ENCODE data around the gene GHRHR. TPM values are rescaled to one million over a fixed set of nuclear protein-coding genes. Genes with fewer than 3 reads are reported as not detected.

GHRHR gene
- total and polyA plus RNA-seq, 9 of the 15 experiments (the other 6 are each of a cell fraction or from before 2014, with no cell fraction given): not detected

- ATAC-seq: peak; percentile 28; the same call in 1 of the 3 replicates
- Histone ChIP-seq H3K4me3 (no peak overlapping the region), H3K27ac (ENCODE audit: extremely low read depth, low read depth, low read length) (no peak overlapping the region), H2AFZ (ENCODE audit: low read depth, low read length) (no peak overlapping the region), H3K4me1 (replicated peaks in 1 of 2; ENCODE audit: control insufficient read depth in 2 of 2, insufficient read depth in 2 of 2, low read length in 2 of 2) (peaks cover 3 to 19% of the 10 kb centered on the region in 2 experiments; a peak in 4 of 5 replicates), H3K36me3 (ENCODE audit: control insufficient read depth, insufficient read depth, low read length) (no peaks in the 10 kb centered on the region), H3K79me2 (ENCODE audit: control insufficient read depth, insufficient read depth, low read length) (no peaks in the 10 kb centered on the region), H3K9ac (ENCODE audit: insufficient read depth in 1 of 2, low read depth in 2 of 2, low read length in 2 of 2) (no peak overlapping the region), H3K9me3 (replicated peaks; ENCODE audit: control insufficient read depth, insufficient read depth, low read depth, low read length) (no peaks in the 10 kb centered on the region), H3K9me1 (ENCODE audit: control insufficient read depth, insufficient read depth, low read length) (no peaks in the 10 kb centered on the region), H4K20me1 (replicated peaks; ENCODE audit: control insufficient read depth, insufficient read depth, low read length) (no peaks in the 10 kb centered on the region), H3K4me2 (ENCODE audit: insufficient read depth, low read length) (no peak overlapping the region), H3K27me3 (ENCODE audit: control insufficient read depth in 2 of 2, insufficient read depth in 2 of 2, low read length in 2 of 2) (peaks cover 5 to 42% of the 10 kb centered on the region in 2 experiments; a peak in 3 of 5 replicates)
- BruUV-seq (replicated peaks): no TSS peak
- no peak for DNase-seq (ENCODE audit: extremely low read depth in 1 of 4, low spot score in 3 of 4)
- ChIA-PET CTCF (ENCODE audit: low intra/inter-chr PET ratio) (no interaction called here), POLR2A (interaction anchor here (0.6 to 1.7 kb wide), 5 partner anchors 24 to 171 kb away, joined by 3 to 4 read pairs (median 3); no protein-coding TSS in a partner anchor)
- in situ Hi-C loops (cut with MboI): loop anchor here (5.0 kb wide), 1 partner anchor 78 kb away; no protein-coding TSS in a partner anchor
- no peak for FAIRE-seq
- intact Hi-C loops (cut with micrococcal nuclease): loop anchor here (10.0 kb wide), 1 partner anchor 76 kb away; no protein-coding TSS in a partner anchor
- WGBS (ENCODE audit: insufficient coverage, low coverage, missing lambda C conversion rate): 5% methylated on average over 6 of the region's 6 CpGs
- TF ChIP-seq MIER1 (IDR thresholded peaks at IDR 0.05; ENCODE audit: low read depth) (0 out of 2 replicates have a peak, but pooled peaks have one; percentile 36), ZC3H8 (IDR thresholded peaks at IDR 0.05) (no peak), REST (IDR thresholded peaks at IDR 0.05; ENCODE audit: borderline replicate concordance) (peak; percentile 88), REST (CRISPR knock-in tag; IDR thresholded peaks at IDR 0.05; ENCODE audit: low read depth) (no peak), KLF16 (IDR thresholded peaks at IDR 0.05) (no peak), STAT6 (CRISPR knock-in tag; IDR thresholded peaks at IDR 0.05) (no peak), ATF2 (CRISPR knock-in tag; IDR thresholded peaks at IDR 0.05) (no peak), FOXA1 (IDR thresholded peaks at IDR 0.05; ENCODE audit: borderline replicate concordance) (no peak), E2F4 (CRISPR knock-in tag; IDR thresholded peaks at IDR 0.05; ENCODE audit: low read depth) (no peak)
Observed at GRCh38 chr7:30970594-30971094, 6.9 kb downstream of the GHRHR start.

Measured in K562 (cell line).